Renal cortex interstitium (tissue), 15 donors: ENCODE measurements around the gene ZNF443. TPM values are rescaled to one million over a fixed set of nuclear protein-coding genes. Genes with fewer than 3 reads are reported as not detected.
"Not testable (repeated sequence)": the region's sequence is repeated elsewhere in the genome, so short reads cannot be mapped to it uniquely, and the experiment has no call there.

ENCODE experiments used
- DNase-seq, 11 donors: peaks; one replicate each; pipeline ENCODE4 v3.0.0-alpha.2; 2013; ENCODE audit warnings: low read depth in 9 of 11, low spot score in 4 of 11; ENCODE audit errors: extremely low read depth in 1 of 11
- long read RNA-seq, 16 experiments: transcript quantifications; one replicate each; lab custom pipeline, GENCODE V29; 2026
- polyA plus RNA-seq, 3 donors: library from polyadenylated mRNA; unstranded; fragments of 120-200 nt; gene quantifications; one replicate each; pipeline ENCODE4 v1.2.1, GENCODE V29; 2013; ENCODE audit not compliant: insufficient read length in 3 of 3

ZNF443 gene
- polyA plus RNA-seq = 10 to 100 TPM; 10.4 to 11.9 (median 10.7) TPM
- long read RNA-seq, donor 1 = 0 reads
- long read RNA-seq, donor 2, partial matches to known transcripts = 0 of 1 reads
- long read RNA-seq, donor 2, other reads (novel, unspliced or antisense) = 0 of 1 reads
- long read RNA-seq, donor 3, transcript ZNF443-201 (4 exons, 2,663 nt) = major isoform, 6 of 6 reads
- long read RNA-seq, donor 3, partial matches to known transcripts = 0 of 6 reads
- long read RNA-seq, donor 3, other reads (novel, unspliced or antisense) = 0 of 6 reads
- long read RNA-seq, donor 4, partial matches to known transcripts = 0 of 4 reads
- long read RNA-seq, donor 4, other reads (novel, unspliced or antisense) = 0 of 4 reads
- long read RNA-seq, donor 5 = 0 reads
- long read RNA-seq, donor 6 = 0 reads
- long read RNA-seq, donor 7, partial matches to known transcripts = 0 of 3 reads
- long read RNA-seq, donor 7, other reads (novel, unspliced or antisense) = 0 of 3 reads
- long read RNA-seq, donor 8 = 0 reads
- long read RNA-seq, donor 9, partial matches to known transcripts = 0 of 1 reads
- long read RNA-seq, donor 9, other reads (novel, unspliced or antisense) = 0 of 1 reads
- long read RNA-seq, donor 10, partial matches to known transcripts = 0 of 3 reads
- long read RNA-seq, donor 10, other reads (novel, unspliced or antisense) = 0 of 3 reads
- long read RNA-seq, donor 11, partial matches to known transcripts = 0 of 2 reads
- long read RNA-seq, donor 11, other reads (novel, unspliced or antisense) = 0 of 2 reads
- long read RNA-seq, donor 12 = 0 reads
- long read RNA-seq, donor 13 = 0 reads
- long read RNA-seq, donor 14, partial matches to known transcripts = 0 of 3 reads
- long read RNA-seq, donor 14, other reads (novel, unspliced or antisense) = 0 of 3 reads
- long read RNA-seq, donor 15 = 0 reads
- long read RNA-seq, donor 16, transcript ZNF443-201 (4 exons, 2,663 nt) = major isoform, 5 of 5 reads
- long read RNA-seq, donor 16, partial matches to known transcripts = 0 of 5 reads
- long read RNA-seq, donor 16, other reads (novel, unspliced or antisense) = 0 of 5 reads

GRCh38 chr19:12440541-12441316 is at the start of gene ZNF443:
Gene ZNF443, minus strand, starts transcription at chr19:12441021. Its CDS starts 107 bp downstream, at chr19:12440914.
- DNase-seq = peak; percentile 91 to 98 (median 95)

GRCh38 chr19:12486265-12486783 is 45.5 kb upstream of the ZNF443 start:
- not testable (repeated sequence) for DNase-seq

- DNase-seq = no peak
Observed at GRCh38 chr19:12485571-12485970, 44.8 kb upstream of the ZNF443 start.

- DNase-seq = no peak
Observed at GRCh38 chr19:12485052-12485416, 44.2 kb upstream of the ZNF443 start.

GRCh38 chr19:12484371-12485051 is 43.7 kb upstream of the ZNF443 start, which contains the start of gene ZNF709:
Gene ZNF709, minus strand, starts transcription at chr19:12484816. Its CDS starts 159 bp downstream, at chr19:12484657.
- DNase-seq = peak; percentile 89 to 94 (median 92)

GRCh38 chr19:12484011-12484370 is 43.2 kb upstream of the ZNF443 start:
- peak in 2 of 11 donors; percentile 18 to 24 for DNase-seq

- no peak for DNase-seq
Observed at GRCh38 chr19:12482509-12482886, 41.7 kb upstream of the ZNF443 start.

- DNase-seq = no peak
Observed at GRCh38 chr19:12481781-12482508, 41.1 kb upstream of the ZNF443 start.

GRCh38 chr19:12478234-12478941 is 37.6 kb upstream of the ZNF443 start:
- no peak for DNase-seq

- not testable (repeated sequence) for DNase-seq
Observed at GRCh38 chr19:12467651-12468050, 26.8 kb upstream of the ZNF443 start.

- DNase-seq = no peak
Observed at GRCh38 chr19:12465211-12465610, 24.4 kb upstream of the ZNF443 start.

GRCh38 chr19:12464769-12465168 is 23.9 kb upstream of the ZNF443 start:
- DNase-seq = no peak

- not testable (repeated sequence) for DNase-seq
Observed at GRCh38 chr19:12464139-12464538, 23.3 kb upstream of the ZNF443 start.

GRCh38 chr19:12453495-12453894 is 12.7 kb upstream of the ZNF443 start:
- peak in 5 of 11 donors; percentile 6 to 24 (median 12) for DNase-seq

GRCh38 chr19:12450844-12451243 is 10.0 kb upstream of the ZNF443 start:
- DNase-seq = no peak

- no peak for DNase-seq
Observed at GRCh38 chr19:12448808-12449207, 8.0 kb upstream of the ZNF443 start.
